ENCODE measurements around the gene ANP32D.
"Not testable (repeated sequence)": the region's sequence is repeated elsewhere in the genome, so short reads cannot be mapped to it uniquely, and the experiment has no call there.

ANP32D gene

DNA sequence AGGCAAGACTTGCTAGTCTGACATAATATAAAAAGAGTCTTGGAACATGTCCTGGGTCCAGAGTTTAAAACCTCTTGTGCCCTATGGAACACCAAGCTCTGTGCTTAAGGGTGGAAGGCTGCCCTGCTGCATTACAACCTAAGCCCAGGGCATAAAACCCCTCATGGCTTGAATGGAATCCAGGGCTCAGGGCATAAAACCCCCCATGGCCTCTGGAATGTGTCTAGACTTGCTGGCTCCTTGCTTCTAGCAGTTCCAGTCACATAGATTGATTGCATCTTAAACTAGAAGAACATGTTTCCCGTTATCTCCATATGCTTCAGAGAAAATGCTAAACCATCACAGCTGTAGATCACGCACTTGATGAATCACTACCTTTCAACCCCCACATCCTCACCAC is 34.5 kb downstream of the ANP32D start:
- DNase-seq (ENCODE audit: low read depth, low spot score) = not testable (repeated sequence)

GRCh38 chr12:48508987-48509386 is 36.6 kb downstream of the ANP32D start:
- DNase-seq (ENCODE audit: low read depth, low spot score) = no peak

GRCh38 chr12:48510111-48510510 is 37.8 kb downstream of the ANP32D start:
- DNase-seq (ENCODE audit: low read depth, low spot score) = no peak

DNA sequence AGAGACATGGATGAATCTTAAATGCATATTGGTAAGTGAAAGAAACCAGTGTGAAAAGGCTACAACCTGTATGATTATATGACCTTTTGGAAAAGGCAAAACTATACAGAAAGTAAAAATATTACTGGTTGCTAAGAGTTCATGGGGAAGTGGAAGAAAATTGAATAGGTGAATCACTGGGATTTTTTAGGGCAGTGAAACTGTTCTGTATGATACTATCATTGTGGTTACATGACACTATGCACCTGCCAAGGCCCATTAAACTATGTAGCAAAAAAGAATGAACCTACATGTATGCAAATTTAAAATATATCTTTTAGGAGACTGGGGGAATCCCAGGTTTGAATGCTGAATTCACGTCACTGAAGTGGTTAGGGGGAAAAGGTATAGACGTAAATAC is 40.5 kb downstream of the ANP32D start:
- DNase-seq (ENCODE audit: low read depth, low spot score) = no peak

GRCh38 chr12:48514728-48515127 is 42.4 kb downstream of the ANP32D start:
- no peak for DNase-seq (ENCODE audit: low read depth, low spot score)

DNA sequence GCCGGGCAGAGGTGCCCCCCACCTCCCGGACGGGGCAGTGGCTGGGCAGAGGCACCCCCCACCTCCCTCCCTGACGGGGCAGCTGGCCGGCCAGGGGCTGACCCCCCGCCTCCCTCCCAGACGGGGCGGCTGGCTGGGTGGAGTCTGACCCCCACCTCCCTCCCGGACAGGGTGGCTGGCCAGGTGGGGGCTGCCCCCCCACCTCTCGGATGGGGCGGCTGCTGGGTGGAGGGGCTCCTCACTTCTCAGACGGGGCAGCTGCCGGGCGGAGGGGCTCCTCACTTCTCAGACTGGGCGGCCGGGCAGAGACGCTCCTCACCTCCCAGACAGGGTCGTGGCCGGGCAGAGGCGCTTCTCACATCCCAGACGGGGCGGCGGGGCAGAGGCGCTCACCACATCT is 48.0 kb downstream of the ANP32D start:
- not testable (repeated sequence) for DNase-seq (ENCODE audit: low read depth, low spot score)

Measured in iPS DF 19.7 (cell line).